ENCODE data around the gene CAMK1D.
"Not testable (repeated sequence)": the region's sequence is repeated elsewhere in the genome, so short reads cannot be mapped to it uniquely, and the experiment has no call there.

CAMK1D gene

GRCh38 chr10:12430406-12430982 lies 81.1 kb downstream of the CAMK1D start:
- TF ChIP-seq CTCF (IDR thresholded peaks at IDR 0.05; ENCODE audit: low read depth, low read length), result no peak
- no peak overlapping the region for H3K4me3 ChIP-seq (replicated peaks in 1 of 2; ENCODE audit: low read depth in 2 of 2, low read length in 2 of 2)
- DNase-seq (ENCODE audit: low read depth in 2 of 2), result no peak

- TF ChIP-seq CTCF (IDR thresholded peaks at IDR 0.05; ENCODE audit: low read depth, low read length), result no peak
These were observed 82.1 kb downstream of the CAMK1D start for GRCh38 chr10:12431151-12432101.

GRCh38 chr10:12432402-12433189 lies 83.2 kb downstream of the CAMK1D start:
- no peak for DNase-seq (ENCODE audit: low read depth in 2 of 2)
- TF ChIP-seq CTCF (IDR thresholded peaks at IDR 0.05; ENCODE audit: low read depth, low read length), result no peak
- H3K4me3 ChIP-seq (replicated peaks in 1 of 2; ENCODE audit: low read depth in 2 of 2, low read length in 2 of 2), result no peak overlapping the region

More at GRCh38 chr10:12431151-12432101, 82.1 kb downstream of the CAMK1D start:
- DNase-seq (ENCODE audit: low read depth in 2 of 2), result no peak
- no peak overlapping the region for H3K4me3 ChIP-seq (replicated peaks in 1 of 2; ENCODE audit: low read depth in 2 of 2, low read length in 2 of 2)

GRCh38 chr10:12434277-12434676 lies 84.9 kb downstream of the CAMK1D start:
- TF ChIP-seq CTCF (IDR thresholded peaks at IDR 0.05; ENCODE audit: low read depth, low read length), result no peak
- DNase-seq (ENCODE audit: low read depth in 2 of 2), result no peak
- H3K4me3 ChIP-seq (replicated peaks in 1 of 2; ENCODE audit: low read depth in 2 of 2, low read length in 2 of 2), result no peak overlapping the region

GRCh38 chr10:12434677-12435076 lies 85.3 kb downstream of the CAMK1D start:
- not testable (repeated sequence) for DNase-seq (ENCODE audit: low read depth in 2 of 2); H3K4me3 ChIP-seq (replicated peaks in 1 of 2; ENCODE audit: low read depth in 2 of 2, low read length in 2 of 2)

GRCh38 chr10:12435348-12435747 lies 86.0 kb downstream of the CAMK1D start:
- DNase-seq (ENCODE audit: low read depth in 2 of 2), result no peak
- H3K4me3 ChIP-seq (replicated peaks in 1 of 2; ENCODE audit: low read depth in 2 of 2, low read length in 2 of 2), result no peak overlapping the region
- TF ChIP-seq CTCF (IDR thresholded peaks at IDR 0.05; ENCODE audit: low read depth, low read length), result no peak
